SIG-M5 (cell line): ENCODE measurements around the gene DLGAP3.
"Not testable (repeated sequence)": the region's sequence is repeated elsewhere in the genome, so short reads cannot be mapped to it uniquely, and the experiment has no call there.

Experiments used
- DNase-seq: peaks from one replicate; lab custom pipeline; 2025; lab: John Stamatoyannopoulos, UW

The DLGAP3 gene, protein sequence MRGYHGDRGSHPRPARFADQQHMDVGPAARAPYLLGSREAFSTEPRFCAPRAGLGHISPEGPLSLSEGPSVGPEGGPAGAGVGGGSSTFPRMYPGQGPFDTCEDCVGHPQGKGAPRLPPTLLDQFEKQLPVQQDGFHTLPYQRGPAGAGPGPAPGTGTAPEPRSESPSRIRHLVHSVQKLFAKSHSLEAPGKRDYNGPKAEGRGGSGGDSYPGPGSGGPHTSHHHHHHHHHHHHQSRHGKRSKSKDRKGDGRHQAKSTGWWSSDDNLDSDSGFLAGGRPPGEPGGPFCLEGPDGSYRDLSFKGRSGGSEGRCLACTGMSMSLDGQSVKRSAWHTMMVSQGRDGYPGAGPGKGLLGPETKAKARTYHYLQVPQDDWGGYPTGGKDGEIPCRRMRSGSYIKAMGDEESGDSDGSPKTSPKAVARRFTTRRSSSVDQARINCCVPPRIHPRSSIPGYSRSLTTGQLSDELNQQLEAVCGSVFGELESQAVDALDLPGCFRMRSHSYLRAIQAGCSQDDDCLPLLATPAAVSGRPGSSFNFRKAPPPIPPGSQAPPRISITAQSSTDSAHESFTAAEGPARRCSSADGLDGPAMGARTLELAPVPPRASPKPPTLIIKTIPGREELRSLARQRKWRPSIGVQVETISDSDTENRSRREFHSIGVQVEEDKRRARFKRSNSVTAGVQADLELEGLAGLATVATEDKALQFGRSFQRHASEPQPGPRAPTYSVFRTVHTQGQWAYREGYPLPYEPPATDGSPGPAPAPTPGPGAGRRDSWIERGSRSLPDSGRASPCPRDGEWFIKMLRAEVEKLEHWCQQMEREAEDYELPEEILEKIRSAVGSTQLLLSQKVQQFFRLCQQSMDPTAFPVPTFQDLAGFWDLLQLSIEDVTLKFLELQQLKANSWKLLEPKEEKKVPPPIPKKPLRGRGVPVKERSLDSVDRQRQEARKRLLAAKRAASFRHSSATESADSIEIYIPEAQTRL

DNA sequence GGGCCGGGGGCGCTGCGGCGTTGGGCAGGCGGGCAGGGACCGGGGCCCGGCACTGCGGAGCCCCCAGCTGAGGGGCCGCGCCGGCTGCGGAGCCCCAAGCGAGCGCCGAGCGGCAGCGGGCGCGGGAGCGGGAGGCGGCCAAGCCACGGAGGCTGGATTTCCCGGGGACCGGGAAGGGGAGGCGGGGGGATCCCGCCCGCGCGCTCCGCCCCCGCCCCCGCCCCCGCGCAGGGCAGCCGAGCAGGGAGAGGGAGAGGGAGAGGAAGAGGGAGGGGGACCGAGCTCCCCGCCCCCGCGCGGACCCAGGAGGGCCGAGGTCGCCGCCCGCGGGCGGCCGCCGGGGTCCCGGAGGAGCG is at the start of gene DLGAP3:
Gene DLGAP3 (minus strand): TSS at position 154 of the 356 bp plus-strand sequence. CDS start 24,267 bp downstream, outside the sequence.
- DNase-seq = no peak

DNA sequence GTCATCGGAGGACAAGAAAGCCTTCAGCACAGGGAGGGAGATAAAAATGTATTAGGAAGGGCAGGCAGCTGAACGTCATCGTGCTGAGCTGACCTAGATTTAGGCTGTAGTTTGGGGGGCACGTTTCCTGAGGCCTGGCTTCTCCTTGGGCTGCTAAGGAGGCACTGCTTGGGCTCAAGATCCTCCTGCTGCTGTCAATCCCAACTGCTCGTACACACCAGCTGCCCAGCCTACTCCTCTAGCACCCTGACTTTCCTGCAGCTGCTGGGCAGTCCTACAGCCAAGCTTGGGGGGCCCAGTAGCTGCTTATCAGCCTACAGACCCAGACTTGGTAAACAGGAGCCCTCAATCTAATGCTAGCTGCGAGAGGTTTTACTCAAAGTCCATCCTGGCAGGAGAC is 49.5 kb upstream of the DLGAP3 start:
- DNase-seq = no peak

DNA sequence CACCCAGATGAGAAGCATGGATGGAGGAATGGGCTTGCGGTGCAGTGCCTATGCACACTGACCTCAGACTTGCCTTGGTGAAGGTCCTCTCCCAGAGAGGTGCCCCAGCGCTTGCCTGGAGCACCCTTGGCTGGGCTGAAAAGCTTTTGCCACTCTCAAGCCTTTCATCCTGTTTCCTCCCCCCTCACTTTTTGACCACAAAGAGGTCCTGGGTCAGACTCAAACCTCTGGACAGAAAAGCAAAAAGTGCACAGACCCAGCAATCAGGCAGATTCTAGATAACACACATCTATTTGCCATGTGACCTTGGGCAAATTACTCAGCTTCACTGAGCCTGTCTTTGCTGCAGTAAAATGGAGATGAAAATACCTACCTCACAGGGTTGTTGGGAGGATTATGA is 48.4 kb upstream of the DLGAP3 start:
- DNase-seq = no peak

DNA sequence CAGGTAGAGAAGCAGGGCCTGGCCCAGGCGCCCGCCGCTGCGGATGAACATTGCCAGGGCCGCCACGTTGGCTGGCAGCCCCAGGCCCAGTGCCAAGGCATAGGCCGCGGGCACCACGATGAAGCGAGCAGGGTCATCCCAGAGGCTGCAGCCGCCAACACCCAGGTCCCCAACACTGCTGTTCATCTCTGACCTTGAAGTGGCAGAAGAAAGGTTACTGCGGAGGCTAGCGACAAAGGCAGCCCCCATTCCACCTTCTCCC is 47.7 kb upstream of the DLGAP3 start:
- no peak for DNase-seq

DNA sequence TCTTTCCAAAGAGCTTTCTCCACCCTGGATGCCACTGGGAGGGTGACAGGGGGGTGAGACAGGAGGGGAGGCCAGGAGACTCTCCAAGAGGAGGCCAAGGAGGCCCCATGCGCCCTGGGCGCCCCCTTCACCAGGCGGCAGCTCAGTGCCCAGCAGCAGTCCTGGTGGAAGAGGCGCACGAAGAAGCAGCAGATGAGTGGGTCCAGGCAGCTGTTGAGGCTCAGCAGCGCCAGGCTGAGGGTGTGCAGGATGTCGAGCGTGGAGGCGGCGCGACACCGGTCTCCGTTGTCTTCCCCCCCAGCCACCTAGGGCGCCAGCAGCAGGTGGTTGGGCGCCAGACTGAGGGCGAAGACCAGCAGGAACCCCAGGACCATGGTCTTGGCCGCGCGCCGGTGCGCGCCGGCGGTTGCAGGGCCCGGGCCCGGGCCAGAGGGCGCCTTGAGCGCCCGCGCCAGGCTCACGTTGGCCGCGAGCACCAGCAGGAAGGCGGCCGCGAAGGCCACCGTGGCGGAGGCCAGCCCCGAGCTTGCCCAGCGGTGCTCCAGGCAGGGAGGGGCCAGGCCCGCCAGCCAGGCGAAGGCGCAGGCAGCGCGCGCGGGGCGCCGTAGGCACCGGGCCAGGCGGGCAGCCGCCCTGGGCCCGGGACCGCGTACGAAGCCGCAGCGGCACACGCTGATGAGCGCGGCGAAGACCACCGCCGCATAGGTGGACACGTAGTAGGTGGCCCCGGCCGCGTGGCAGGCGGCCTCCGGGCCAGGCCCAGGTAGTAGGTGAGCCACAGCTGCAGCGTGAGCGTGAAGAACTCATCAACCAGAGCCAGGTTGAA is 47.1 kb upstream of the DLGAP3 start:
- no peak for DNase-seq

DNA sequence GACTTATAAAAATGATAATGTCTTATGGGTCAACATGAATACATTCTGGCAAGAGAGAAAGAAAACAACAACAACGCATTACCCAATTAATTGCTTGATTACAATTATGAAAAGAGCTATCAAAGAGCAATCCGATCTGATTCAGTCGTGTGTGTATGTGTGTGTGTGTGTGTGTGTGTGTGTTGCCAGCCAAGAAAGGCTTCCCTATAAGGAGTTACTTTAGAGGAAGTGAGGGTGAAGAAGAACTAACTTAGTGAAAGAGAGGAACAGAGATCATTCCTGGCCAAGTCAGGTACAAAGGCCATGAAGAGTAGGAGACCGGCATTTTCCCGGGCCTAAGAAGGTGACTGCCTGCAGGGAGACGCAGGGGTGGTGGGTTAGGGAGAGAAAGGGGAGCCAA is 46.3 kb upstream of the DLGAP3 start:
- DNase-seq = no peak

DNA sequence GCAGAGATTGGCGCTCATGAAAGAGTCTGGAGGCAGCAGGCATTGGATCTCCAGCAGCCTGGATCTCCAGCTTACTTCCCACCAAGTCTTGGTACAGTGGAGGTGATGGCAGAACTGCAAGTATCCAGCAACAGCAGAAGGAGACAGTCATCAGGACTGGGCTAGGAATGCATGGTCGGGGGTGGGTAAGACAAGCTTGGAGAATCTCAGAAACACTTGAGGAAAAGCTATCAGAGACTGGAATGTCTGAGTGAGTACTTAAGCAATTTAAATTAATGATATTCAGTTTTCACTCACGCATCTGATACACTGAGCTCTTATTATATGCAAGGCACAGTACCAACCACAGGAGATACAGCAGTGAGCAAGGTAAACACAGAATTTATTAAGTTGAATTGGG is 45.9 kb upstream of the DLGAP3 start:
- no peak for DNase-seq

DNA sequence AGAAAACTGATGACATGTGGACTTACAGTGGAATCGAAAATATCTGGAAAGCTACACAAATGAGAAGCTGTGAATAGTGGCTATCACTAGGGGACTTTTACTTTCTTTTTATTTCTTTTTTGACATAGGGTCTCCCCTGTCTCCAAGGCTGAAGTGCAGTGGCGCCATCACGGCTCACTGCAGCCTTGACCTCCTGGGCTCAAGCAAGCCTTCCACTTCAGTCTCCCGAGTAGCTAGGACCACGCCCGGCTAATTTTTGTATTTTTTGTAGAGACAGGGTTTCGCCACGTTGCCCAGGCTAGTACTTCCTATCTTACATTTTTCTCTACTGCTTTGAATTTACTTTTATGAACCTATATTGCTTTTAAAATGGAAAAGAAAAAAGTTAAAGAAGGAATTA is 45.2 kb upstream of the DLGAP3 start:
- no peak for DNase-seq

DNA sequence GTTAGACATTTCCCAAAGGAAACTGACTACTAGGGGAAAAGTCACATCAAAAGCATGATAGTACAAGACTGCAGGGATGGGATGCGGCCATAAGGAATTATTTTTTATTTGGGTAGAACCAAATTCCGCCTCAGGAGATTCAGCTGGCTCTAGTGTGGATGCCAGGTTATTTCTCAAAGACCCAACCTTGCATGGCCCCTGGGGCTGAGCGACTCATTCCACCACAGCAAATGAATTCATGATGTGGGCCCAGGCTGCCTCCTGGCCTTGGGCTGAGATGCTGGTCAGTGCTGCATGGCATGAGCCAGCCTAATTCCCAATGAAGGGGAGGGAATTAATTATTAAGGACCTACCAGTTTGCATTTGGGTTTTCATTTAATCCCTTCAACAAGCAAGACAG is 43.9 kb upstream of the DLGAP3 start:
- DNase-seq = no peak

DNA sequence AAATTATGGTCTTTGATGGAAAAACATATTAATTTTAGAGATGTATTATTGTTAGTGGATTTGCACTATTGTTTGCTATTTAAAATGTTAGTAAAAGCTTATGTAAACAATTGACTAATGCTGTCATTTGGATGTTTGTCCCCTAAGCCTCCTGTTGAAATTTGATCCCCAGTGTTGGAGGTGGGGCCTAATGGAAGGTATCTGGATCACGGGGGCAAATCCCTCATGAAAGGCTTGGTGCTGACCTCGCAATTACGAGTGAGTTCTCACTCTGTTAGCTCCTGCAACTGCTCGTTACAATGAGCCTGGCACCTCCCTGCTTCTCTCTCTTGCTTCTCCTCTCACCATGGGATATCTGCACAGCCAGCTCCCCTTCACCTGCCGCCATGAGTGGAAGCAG is 41.4 kb upstream of the DLGAP3 start:
- DNase-seq = no peak

DNA sequence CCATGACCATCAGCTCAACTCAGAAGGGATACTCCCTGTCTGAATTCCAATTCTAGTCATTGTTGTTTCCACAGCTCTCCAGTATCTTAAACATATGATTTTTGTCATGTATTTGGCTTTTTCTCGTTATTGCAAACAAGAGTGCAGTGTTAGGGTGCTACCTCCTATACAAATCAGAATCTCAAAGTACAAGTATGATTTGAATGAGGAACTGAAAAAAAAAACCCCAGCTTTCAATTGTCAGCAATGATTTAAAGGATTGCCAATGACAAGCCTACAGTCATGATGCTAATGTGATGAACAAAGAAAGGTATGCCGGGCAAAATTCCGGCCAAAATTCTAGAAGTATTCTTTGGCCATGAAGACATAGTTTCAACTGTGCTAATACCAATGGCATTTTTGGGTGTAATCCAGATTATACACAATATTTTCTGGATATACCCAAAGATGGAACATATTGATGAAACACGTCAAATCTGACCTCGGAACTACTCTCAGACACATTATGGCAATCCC is 40.8 kb upstream of the DLGAP3 start:
- DNase-seq = no peak

DNA sequence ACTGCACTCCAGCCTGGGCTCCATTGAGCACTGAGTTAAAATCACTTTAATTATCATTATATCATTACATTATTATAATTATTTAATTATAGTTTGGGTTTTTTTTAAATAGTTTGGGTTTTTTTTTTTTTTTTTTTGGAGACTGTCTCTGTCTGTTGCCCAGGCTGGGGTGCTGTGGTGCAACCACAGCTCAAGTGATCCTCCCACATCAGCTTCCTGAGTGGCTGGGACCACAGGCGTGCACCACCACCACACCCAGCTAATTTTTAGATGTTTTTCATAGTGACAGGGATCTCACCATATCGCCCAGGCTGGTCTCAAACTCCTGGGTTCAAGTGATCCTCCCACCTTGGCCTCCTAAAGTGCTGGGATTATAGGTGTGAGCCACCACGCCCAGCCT is 38.8 kb upstream of the DLGAP3 start:
- not testable (repeated sequence) for DNase-seq

DNA sequence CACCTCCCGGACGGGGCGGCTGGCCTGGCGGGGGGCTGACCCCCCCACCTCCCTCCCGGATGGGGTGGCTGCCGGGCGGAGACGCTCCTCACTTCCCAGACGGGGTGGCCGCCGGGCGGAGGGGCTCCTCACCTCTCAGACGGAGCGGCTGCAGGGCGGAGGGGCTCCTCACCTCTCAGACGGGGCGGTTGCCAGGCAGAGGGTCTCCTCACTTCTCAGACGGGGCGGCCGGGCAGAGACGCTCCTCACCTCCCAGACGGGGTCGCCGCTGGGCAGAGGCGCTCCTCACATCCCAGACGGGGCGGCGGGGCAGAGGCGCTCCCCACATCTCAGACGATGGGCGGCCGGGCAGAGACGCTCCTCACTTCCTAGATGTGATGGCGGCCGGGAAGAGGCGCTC is 38.2 kb upstream of the DLGAP3 start:
- DNase-seq = not testable (repeated sequence)

DNA sequence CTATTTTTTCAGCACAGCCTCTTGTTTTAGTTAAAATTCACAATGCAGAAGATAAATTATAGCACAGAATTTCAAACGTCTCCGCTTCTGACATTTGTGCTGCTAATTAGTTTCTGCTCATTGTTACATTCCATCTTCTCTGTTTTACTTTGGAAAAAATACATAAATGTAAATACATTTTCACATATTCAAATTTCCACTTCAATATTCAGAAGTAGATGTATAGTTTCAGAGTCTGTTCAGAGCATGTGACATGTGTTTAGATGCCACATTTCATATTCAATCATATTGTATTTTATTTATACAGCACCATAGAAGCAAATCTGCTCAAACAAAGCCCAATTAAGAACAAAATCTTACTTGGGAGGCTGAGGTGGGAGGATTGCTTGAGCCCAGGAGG is 36.1 kb upstream of the DLGAP3 start:
- no peak for DNase-seq

DNA sequence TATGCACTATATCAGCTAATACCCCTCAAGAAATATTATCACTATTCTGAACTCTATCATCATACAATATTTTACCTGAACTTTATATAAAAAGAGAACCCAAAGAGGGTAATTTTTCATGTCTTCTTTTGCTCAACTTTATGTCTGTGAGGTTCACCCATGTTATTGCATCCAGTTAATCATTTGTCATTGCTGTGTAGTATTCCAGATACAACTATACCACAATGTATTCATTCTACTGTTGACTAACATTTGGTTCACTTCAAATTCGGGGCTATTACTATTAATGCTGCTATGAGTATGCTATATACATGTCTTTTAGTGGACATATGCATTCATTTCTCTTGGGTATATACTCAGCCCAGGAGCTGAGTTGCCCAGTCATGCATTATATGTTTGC is 21.0 kb upstream of the DLGAP3 start:
- DNase-seq = no peak

DNA sequence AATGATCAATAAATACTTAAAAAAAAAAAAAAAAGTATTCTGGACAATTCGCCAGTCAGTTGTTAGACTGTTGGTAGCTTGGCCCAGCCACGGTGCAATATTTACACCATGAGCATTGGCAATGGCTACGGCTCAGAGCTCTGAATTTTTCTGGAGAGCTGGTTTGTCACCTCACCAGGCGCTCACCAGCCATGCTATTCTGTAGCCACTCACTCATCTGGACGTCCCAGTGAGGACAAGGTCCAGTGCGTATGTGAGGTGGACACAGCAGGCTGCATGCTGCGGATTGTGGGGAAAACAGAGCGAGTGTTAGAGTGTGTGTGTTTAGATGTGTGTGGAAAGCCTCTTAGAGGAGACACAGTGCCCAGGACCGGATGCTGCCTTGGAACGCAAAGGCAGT is 19.3 kb upstream of the DLGAP3 start:
- not testable (repeated sequence) for DNase-seq

DNA sequence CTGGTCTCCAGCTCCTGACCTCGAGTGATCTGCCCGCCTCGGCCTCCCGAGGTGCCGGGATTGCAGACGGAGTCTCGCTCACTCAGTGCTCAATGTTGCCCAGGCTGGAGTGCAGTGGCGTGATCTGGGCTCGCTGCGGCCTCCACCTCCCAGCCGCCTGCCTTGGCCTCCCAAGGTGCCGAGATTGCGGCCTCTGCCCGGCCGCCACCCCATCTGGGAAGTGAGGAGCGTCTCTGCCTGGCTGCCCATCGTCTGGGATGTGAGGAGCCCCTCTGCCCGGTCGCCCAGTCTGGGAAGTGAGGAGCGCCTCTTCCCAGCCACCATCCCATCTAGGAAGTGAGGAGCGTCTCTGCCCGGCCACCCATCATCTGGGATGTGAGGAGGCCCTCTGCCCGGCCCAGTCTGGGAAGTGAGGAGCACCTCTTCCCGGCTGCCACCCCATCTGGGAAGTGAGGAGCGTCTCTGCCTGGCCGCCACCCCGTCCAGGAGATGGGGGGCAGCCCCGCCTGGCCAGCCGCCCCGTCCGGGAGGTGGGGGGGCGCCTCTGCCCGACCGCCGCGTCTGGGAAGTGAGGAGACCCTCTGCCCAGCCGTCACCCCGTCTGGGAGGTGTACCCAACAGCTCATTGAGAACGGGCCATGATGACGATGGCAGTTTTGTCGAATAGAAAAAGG is 18.3 kb upstream of the DLGAP3 start:
- DNase-seq = not testable (repeated sequence)

DNA sequence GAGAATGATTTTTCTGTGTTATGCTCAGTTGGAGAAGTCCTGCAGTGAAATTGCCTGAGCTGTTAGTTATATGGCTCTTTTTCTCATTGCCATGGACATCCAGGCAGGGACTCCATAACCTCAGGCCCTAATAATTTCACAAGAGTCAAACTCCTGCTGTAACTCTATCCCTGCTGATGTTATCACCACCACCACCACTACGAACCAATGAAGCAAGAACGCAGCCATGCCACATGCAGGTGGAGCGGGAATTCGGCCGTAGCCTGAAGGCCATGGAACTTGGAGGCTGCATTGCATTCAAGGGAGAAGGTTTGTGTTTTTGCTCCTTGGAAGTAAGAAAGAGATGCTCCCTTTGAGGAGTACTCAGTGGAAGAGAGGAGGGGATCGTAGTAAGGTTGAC is 16.8 kb upstream of the DLGAP3 start:
- no peak for DNase-seq

DNA sequence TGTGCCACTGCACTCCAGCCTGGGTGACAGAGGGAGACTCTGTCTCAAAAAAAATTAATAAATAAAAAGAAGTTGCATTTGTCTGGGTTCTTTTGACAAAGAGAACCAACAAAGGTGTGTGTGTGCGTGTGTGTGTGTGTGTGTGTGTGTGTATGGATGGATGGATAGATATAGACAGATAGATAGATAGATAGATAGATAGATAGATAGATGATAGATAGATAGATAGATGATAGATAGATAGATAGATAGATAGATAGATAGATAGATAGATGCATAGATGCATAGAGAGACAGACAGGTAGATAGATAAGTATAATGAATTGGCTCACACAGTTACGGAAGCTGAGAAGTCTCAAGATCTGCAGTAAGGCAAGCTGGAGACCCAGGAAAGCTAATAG is 12.3 kb upstream of the DLGAP3 start:
- not testable (repeated sequence) for DNase-seq

DNA sequence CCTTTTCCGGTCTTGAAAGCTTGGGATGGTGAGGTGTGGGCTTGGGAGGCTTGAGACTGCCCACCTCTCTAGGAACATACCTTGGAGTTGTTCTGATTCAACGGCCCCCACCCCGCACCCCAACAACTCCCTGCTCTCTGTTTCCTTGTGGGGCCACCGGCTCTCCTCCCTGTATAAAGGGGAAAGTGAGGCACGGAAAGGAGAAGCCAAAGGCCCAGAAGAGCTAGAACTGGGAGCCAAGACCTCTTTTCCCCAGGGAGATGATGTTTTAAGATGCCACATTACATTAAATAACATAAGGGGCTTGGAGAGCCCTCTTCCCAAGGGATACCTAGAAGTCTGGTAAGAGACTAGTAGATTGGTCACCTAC is 1.2 kb upstream of the DLGAP3 start:
- DNase-seq = no peak

DNA sequence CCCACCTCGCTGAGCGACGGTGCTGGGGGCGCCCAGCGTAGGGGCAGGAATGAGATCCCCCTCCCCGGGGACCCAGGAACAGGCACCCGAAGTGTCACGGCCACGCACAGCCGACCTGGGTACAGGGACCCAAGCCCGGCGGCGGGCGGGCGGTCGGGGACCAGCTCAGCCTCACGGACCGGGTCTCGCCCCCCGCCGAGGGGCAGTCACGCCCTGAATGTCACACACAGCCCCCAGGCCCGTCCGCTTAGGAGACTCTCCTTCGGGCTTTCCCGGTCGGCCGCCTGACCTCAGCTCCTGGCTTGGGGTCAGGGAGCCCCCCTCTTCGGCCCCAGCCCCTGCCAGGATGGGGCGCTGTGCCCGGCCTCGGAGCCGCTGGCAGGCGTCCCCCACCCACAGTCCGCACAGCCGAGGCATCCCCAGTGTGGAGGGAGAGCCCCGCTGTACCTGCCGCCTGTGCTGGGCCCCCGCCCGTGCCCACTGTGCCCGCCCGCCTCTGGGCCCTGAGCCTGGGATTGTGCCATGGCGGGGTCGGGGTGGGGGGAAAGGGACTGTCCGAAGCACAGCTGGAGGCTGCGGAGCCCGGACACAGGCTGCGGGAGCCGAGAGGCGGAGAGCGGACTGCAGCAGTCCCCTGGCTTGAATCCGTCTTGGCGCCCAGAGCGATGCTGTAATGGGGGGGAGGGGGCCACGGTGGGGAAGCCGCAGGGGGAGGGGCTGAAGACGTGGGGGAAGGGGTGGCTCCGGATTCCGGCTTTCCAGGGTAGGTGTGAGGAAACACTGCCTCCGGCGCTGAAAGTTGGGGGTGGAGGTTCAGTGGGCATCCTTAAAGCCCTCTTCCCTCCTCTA is 627 bp upstream of the DLGAP3 start:
- no peak for DNase-seq
